Liver (tissue), 9 donors: ENCODE data around the gene TMEM164. TPM values are rescaled to one million over a fixed set of nuclear protein-coding genes. Genes with fewer than 3 reads are reported as not detected.

Experiments used
- DNase-seq: peaks from one replicate; pipeline ENCODE4 v3.0.0-alpha.2; 2017; ENCODE audit warnings: low spot score
- H3K27ac ChIP-seq, 2 donors: one replicate each; pipeline ENCODE4 v1.7.0; 2013; ENCODE audit warnings: inconsistent platforms in 2 of 2, low read length in 2 of 2, control low read depth in 1 of 2, low read depth in 1 of 2, mild to moderate bottlenecking in 1 of 2
- H3K27me3 ChIP-seq, 4 donors: one replicate each; pipeline versions ENCODE4 v1.6.1 to v1.7.0; 2013; ENCODE audit warnings: low read length in 3 of 4, inconsistent platforms in 1 of 4, mild to moderate bottlenecking in 1 of 4, moderate library complexity in 1 of 4; ENCODE audit not compliant: control insufficient read depth in 4 of 4, insufficient read depth in 4 of 4
- H3K36me3 ChIP-seq, 4 donors: one replicate each; pipeline versions ENCODE4 v1.6.1 to v1.7.0; 2013; ENCODE audit warnings: low read length in 3 of 4, mild to moderate bottlenecking in 3 of 4, low read depth in 1 of 4, moderate library complexity in 1 of 4; ENCODE audit not compliant: control insufficient read depth in 4 of 4, insufficient read depth in 3 of 4
- H3K4me1 ChIP-seq, 4 donors: one replicate each; pipeline versions ENCODE4 v1.6.1 to v1.7.0; 2013; ENCODE audit warnings: low read length in 3 of 4, mild to moderate bottlenecking in 3 of 4, moderate library complexity in 1 of 4; ENCODE audit not compliant: control insufficient read depth in 4 of 4, insufficient read depth in 4 of 4
- H3K4me3 ChIP-seq, 3 donors: one replicate each; pipeline versions ENCODE4 v1.6.1 to v1.7.0; 2013; ENCODE audit warnings: low read length in 3 of 3, control low read depth in 1 of 3, low read depth in 1 of 3, mild to moderate bottlenecking in 1 of 3
- H3K9ac ChIP-seq, 2 donors: one replicate each; pipeline ENCODE4 v1.7.0; 2013; ENCODE audit warnings: low read length in 2 of 2, mild to moderate bottlenecking in 2 of 2, moderate library complexity in 2 of 2, control low read depth in 1 of 2, low read depth in 1 of 2
- H3K9me3 ChIP-seq, 4 donors: one replicate each; pipeline versions ENCODE4 v1.6.1 to v1.7.0; 2013; ENCODE audit warnings: low read length in 3 of 4; ENCODE audit not compliant: control insufficient read depth in 4 of 4
- EGR1 ChIP-seq, 2 donors: IDR thresholded peaks; 2 replicates each; pipeline ENCODE4 v1.6.1; 2016 to 2018; ENCODE audit warnings: antibody characterized with exemption in 2 of 2, low read depth in 2 of 2
- FOXA1 ChIP-seq: IDR thresholded peaks from 2 replicates; pipeline ENCODE4 v1.6.1; 2016; ENCODE audit warnings: antibody characterized with exemption
- FOXA2 ChIP-seq: IDR thresholded peaks from 2 replicates; pipeline ENCODE4 v1.6.1; 2016; ENCODE audit warnings: antibody characterized with exemption
- GABPA ChIP-seq, 2 donors: IDR thresholded peaks in 1 of 2; conservative IDR thresholded peaks in 1 of 2; 2 replicates each; pipeline ENCODE4 v1.6.1; 2016; ENCODE audit warnings: antibody characterized with exemption in 2 of 2, mild to moderate bottlenecking in 1 of 2, moderate library complexity in 1 of 2
- HNF4A ChIP-seq, 2 donors: conservative IDR thresholded peaks; 2 replicates each; pipeline ENCODE4 v1.6.1; 2016; ENCODE audit warnings: antibody characterized with exemption in 2 of 2, mild to moderate bottlenecking in 2 of 2
- HNF4G ChIP-seq: IDR thresholded peaks from 2 replicates; pipeline ENCODE4 v1.6.1; 2016; ENCODE audit warnings: antibody characterized with exemption
- JUND ChIP-seq, 2 donors: IDR thresholded peaks; 2 replicates each; pipeline ENCODE4 v1.6.1; 2016; ENCODE audit warnings: antibody characterized with exemption in 2 of 2
- NR2F2 ChIP-seq: IDR thresholded peaks from 2 replicates; pipeline ENCODE4 v1.6.1; 2016; ENCODE audit warnings: antibody characterized with exemption
- RAD21 ChIP-seq, 2 donors: IDR thresholded peaks; 2 replicates each; pipeline ENCODE4 v1.6.1; 2016; ENCODE audit warnings: antibody characterized with exemption in 2 of 2, mild to moderate bottlenecking in 2 of 2
- RXRA ChIP-seq, 2 donors: IDR thresholded peaks; 2 replicates each; pipeline ENCODE4 v1.6.1; 2017 to 2018; ENCODE audit warnings: antibody characterized with exemption in 2 of 2, mild to moderate bottlenecking in 1 of 2
- SP1 ChIP-seq: IDR thresholded peaks from 2 replicates; pipeline ENCODE4 v1.6.1; 2018; ENCODE audit warnings: antibody characterized with exemption, mild to moderate bottlenecking
- TAF1 ChIP-seq: conservative IDR thresholded peaks from 2 replicates; pipeline ENCODE4 v1.6.1; 2016; ENCODE audit warnings: antibody characterized with exemption, mild to moderate bottlenecking
- YY1 ChIP-seq: IDR thresholded peaks from 2 replicates; pipeline ENCODE4 v1.6.1; 2016; ENCODE audit warnings: antibody characterized with exemption, mild to moderate bottlenecking
- WGBS: extraction: QIAGEN DNeasy Blood & Tissue Kit; methylation state at CpG from one replicate; pipeline ENCODE4 v1.1.7; 2013; 5-methylcytosine and 5-hydroxymethylcytosine counted together
- polyA plus RNA-seq, 2 donors: library from polyadenylated mRNA; stranded (reverse) in 1 of 2; unstranded in 1 of 2; fragments of 200-250 nt in 1 of 2; fragments of >200 nt in 1 of 2; fragmentation: Nextera tagmentation in 1 of 2; extraction: Ambion mirVana in 1 of 2; gene quantifications; one replicate each; pipeline versions ENCODE4 v1.2.1 to v1.2.3, GENCODE V29; 2013 to 2015
- total RNA-seq, 2 donors: library from RNA; depleted of rRNA; stranded (reverse); fragments of >200 nt; gene quantifications; one replicate each; pipeline ENCODE4 v1.2.3, GENCODE V29; 2014
- TF ChIP-seq, protein P1 (sequence below): fragments of 150-350 bp; IDR thresholded peaks from 2 replicates; pipeline ENCODE4 v1.5.1; 2017; ENCODE audit warnings: improper control_type of control experiment, low read depth, low read length; ENCODE audit not compliant: missing input control
- TF ChIP-seq, protein P2 (sequence below): IDR thresholded peaks from 2 replicates; pipeline ENCODE4 v1.6.1; 2016; ENCODE audit warnings: antibody characterized with exemption
- TF ChIP-seq, protein P3 (sequence below): IDR thresholded peaks from 2 replicates; pipeline ENCODE4 v1.6.1; 2016; ENCODE audit warnings: antibody characterized with exemption, mild to moderate bottlenecking
- TF ChIP-seq, protein P4 (sequence below): IDR thresholded peaks from 2 replicates; pipeline ENCODE4 v1.6.1; 2016; ENCODE audit warnings: antibody characterized with exemption
- TF ChIP-seq, protein P5 (sequence below): IDR thresholded peaks from 2 replicates; pipeline ENCODE4 v1.6.1; 2016; ENCODE audit warnings: antibody characterized with exemption
- donor health status: healthy.
- donor health status: healthy.
- donor health status: healthy.
- donor health status: healthy.
- donor health status: healthy.

Gene TMEM164
- total and polyA plus RNA-seq, 4 donors, result 0.40 to 8.5 (median 2.9) TPM

DNA sequence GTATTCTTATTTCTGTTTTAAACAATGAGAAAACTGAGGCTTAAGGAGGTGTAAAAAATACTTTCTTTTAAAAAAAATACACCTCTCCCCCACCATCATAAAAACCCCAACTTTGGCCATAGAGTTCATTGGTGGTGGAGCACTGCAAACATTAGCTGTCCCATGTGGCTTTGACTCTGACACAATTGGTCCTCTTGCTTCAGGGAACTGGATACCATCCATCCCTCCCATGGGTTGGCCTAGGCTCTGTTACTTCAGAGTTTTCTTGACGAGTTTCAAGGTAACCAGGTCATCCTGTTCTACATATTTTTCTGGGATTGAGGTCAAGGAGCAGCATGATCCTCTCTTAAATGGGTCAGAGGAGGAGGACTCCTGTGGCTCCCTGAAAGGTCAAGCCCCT lies 50.5 kb downstream of the TMEM164 start:
- TF ChIP-seq GABPA (IDR thresholded peaks at IDR 0.05 in 1 of 2, conservative IDR thresholded peaks at IDR 0.05 in 1 of 2) (no peak), FOXA2 (no peak), TAF1 (no peak), HNF4G (no peak), JUND (IDR thresholded peaks at IDR 0.05) (no peak), RXRA (IDR thresholded peaks at IDR 0.05) (no peak), EGR1 (IDR thresholded peaks at IDR 0.05; ENCODE audit: low read depth in 2 of 2) (no peak), HNF4A (conservative IDR thresholded peaks at IDR 0.05) (no peak), NR2F2 (no peak), FOXA1 (no peak), YY1 (no peak), RAD21 (IDR thresholded peaks at IDR 0.05) (no peak), SP1 (no peak)
- TF ChIP-seq, protein P1, sequence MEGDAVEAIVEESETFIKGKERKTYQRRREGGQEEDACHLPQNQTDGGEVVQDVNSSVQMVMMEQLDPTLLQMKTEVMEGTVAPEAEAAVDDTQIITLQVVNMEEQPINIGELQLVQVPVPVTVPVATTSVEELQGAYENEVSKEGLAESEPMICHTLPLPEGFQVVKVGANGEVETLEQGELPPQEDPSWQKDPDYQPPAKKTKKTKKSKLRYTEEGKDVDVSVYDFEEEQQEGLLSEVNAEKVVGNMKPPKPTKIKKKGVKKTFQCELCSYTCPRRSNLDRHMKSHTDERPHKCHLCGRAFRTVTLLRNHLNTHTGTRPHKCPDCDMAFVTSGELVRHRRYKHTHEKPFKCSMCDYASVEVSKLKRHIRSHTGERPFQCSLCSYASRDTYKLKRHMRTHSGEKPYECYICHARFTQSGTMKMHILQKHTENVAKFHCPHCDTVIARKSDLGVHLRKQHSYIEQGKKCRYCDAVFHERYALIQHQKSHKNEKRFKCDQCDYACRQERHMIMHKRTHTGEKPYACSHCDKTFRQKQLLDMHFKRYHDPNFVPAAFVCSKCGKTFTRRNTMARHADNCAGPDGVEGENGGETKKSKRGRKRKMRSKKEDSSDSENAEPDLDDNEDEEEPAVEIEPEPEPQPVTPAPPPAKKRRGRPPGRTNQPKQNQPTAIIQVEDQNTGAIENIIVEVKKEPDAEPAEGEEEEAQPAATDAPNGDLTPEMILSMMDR, result no peak
- TF ChIP-seq, protein P2, sequence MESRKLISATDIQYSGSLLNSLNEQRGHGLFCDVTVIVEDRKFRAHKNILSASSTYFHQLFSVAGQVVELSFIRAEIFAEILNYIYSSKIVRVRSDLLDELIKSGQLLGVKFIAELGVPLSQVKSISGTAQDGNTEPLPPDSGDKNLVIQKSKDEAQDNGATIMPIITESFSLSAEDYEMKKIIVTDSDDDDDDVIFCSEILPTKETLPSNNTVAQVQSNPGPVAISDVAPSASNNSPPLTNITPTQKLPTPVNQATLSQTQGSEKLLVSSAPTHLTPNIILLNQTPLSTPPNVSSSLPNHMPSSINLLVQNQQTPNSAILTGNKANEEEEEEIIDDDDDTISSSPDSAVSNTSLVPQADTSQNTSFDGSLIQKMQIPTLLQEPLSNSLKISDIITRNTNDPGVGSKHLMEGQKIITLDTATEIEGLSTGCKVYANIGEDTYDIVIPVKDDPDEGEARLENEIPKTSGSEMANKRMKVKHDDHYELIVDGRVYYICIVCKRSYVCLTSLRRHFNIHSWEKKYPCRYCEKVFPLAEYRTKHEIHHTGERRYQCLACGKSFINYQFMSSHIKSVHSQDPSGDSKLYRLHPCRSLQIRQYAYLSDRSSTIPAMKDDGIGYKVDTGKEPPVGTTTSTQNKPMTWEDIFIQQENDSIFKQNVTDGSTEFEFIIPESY, result no peak
- TF ChIP-seq, protein P3, sequence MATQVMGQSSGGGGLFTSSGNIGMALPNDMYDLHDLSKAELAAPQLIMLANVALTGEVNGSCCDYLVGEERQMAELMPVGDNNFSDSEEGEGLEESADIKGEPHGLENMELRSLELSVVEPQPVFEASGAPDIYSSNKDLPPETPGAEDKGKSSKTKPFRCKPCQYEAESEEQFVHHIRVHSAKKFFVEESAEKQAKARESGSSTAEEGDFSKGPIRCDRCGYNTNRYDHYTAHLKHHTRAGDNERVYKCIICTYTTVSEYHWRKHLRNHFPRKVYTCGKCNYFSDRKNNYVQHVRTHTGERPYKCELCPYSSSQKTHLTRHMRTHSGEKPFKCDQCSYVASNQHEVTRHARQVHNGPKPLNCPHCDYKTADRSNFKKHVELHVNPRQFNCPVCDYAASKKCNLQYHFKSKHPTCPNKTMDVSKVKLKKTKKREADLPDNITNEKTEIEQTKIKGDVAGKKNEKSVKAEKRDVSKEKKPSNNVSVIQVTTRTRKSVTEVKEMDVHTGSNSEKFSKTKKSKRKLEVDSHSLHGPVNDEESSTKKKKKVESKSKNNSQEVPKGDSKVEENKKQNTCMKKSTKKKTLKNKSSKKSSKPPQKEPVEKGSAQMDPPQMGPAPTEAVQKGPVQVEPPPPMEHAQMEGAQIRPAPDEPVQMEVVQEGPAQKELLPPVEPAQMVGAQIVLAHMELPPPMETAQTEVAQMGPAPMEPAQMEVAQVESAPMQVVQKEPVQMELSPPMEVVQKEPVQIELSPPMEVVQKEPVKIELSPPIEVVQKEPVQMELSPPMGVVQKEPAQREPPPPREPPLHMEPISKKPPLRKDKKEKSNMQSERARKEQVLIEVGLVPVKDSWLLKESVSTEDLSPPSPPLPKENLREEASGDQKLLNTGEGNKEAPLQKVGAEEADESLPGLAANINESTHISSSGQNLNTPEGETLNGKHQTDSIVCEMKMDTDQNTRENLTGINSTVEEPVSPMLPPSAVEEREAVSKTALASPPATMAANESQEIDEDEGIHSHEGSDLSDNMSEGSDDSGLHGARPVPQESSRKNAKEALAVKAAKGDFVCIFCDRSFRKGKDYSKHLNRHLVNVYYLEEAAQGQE, result no peak
- TF ChIP-seq, protein P4, sequence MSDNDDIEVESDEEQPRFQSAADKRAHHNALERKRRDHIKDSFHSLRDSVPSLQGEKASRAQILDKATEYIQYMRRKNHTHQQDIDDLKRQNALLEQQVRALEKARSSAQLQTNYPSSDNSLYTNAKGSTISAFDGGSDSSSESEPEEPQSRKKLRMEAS, result no peak
- TF ChIP-seq, protein P5, sequence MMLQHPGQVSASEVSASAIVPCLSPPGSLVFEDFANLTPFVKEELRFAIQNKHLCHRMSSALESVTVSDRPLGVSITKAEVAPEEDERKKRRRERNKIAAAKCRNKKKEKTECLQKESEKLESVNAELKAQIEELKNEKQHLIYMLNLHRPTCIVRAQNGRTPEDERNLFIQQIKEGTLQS, result no peak
- no peak for DNase-seq
- 97% methylated on average over 1 of the region's 1 CpG for whole genome bisulfite sequencing
- Histone ChIP-seq H3K27ac (no peak overlapping the region), H3K4me3 (no peak overlapping the region), H3K36me3 (no peaks in the 10 kb centered on the region), H3K9ac (no peak overlapping the region), H3K27me3 (no peaks in the 10 kb centered on the region), H3K9me3 (no peaks in the 10 kb centered on the region), H3K4me1 (no peaks in the 10 kb centered on the region)
